ENCODE data around the gene COMP. TPM values are rescaled to one million over a fixed set of nuclear protein-coding genes. Genes with fewer than 3 reads are reported as not detected.

COMP gene
- total RNA-seq, 1 experiment from 2014 or later = not detected

GRCh38 chr19:18839465-18840287 lies 48.6 kb upstream of the COMP start:
- no peak overlapping the region for H3K9ac ChIP-seq (ENCODE audit: low read length)
- peaks cover 19 to 36% of the 10 kb centered on the region in 2 experiments; a peak in 3 of 4 replicates for H3K36me3 ChIP-seq (ENCODE audit: control insufficient read depth in 1 of 2, insufficient read depth in 2 of 2, low read length in 2 of 2)
- no peak overlapping the region; the same call in 1 of the 2 replicates for H3K27ac ChIP-seq (ENCODE audit: low read depth, low read length)
- no peak overlapping the region for H3K4me3 ChIP-seq (replicated peaks in 1 of 2; ENCODE audit: low read depth in 1 of 2, low read length in 2 of 2)
- no peaks in the 10 kb centered on the region for H3K9me2 ChIP-seq (ENCODE audit: insufficient read depth)
- ATAC-seq (peak; percentile 18; the same call in 1 of the 2 replicates), DNase-seq (ENCODE audit: low read depth, low spot score) (no peak)
- ChIA-PET CTCF (no interaction called here), POLR2A (no interaction called here), RAD21 (ENCODE audit: low non-redundant PET in 1 of 2, low total read pairs in 2 of 2, uncharacterized antibody in 2 of 2, unreplicated experiment in 2 of 2) (no interaction called here)
- no peak overlapping the region for H3K4me2 ChIP-seq (ENCODE audit: low read length)
- H4K20me1 ChIP-seq (ENCODE audit: insufficient read depth) = peaks cover 16% of the 10 kb centered on the region; the same call in 1 of the 2 replicates
- no peak overlapping the region for H2AFZ ChIP-seq (ENCODE audit: low read depth, low read length, poor library complexity, severe bottlenecking)
- no peaks in the 10 kb centered on the region for H3K27me3 ChIP-seq (ENCODE audit: insufficient read depth, low read length)
- intact Hi-C loops (cut with micrococcal nuclease) = no loop called here
- H3K9me3 ChIP-seq (ENCODE audit: control insufficient read depth in 1 of 2, insufficient read depth in 1 of 2, low read depth in 1 of 2, low read length in 2 of 2) = no peaks in the 10 kb centered on the region
- TF ChIP-seq ATF3 (IDR thresholded peaks at IDR 0.05) = no peak
- TF ChIP-seq ZFX (IDR thresholded peaks at IDR 0.05) = no peak
- no peak for TF ChIP-seq SP1 (IDR thresholded peaks at IDR 0.05; ENCODE audit: low read depth)
- no peak for TF ChIP-seq POLR2A (IDR thresholded peaks at IDR 0.05; ENCODE audit: borderline replicate concordance, extremely low read depth, insufficient read depth, insufficient read length)
- TF ChIP-seq CTCF (IDR thresholded peaks at IDR 0.05 in 2 of 3, conservative IDR thresholded peaks at IDR 0.05 in 1 of 3; ENCODE audit: borderline replicate concordance in 1 of 3, insufficient read depth in 1 of 3, low read depth in 2 of 3, low read length in 2 of 3) = no peak
- no peak for TF ChIP-seq EZH2phosphoT487 (IDR thresholded peaks at IDR 0.05; ENCODE audit: borderline replicate concordance)
- no peak for TF ChIP-seq RAD21 (IDR thresholded peaks at IDR 0.05; ENCODE audit: low read depth)
- no peak for TF ChIP-seq CEBPB (IDR thresholded peaks at IDR 0.05; ENCODE audit: low read depth)
- no peak for TF ChIP-seq ELF1 (IDR thresholded peaks at IDR 0.05; ENCODE audit: borderline replicate concordance, low read depth)
- TF ChIP-seq ZNF274 (IDR thresholded peaks at IDR 0.05; ENCODE audit: low read depth, low read length) = no peak
- TF ChIP-seq SRF (IDR thresholded peaks at IDR 0.05; ENCODE audit: low read depth) = no peak
- no peak for TF ChIP-seq EZH2 (IDR thresholded peaks at IDR 0.05)
- no peak for TF ChIP-seq MAX (IDR thresholded peaks at IDR 0.05)
- no peak for TF ChIP-seq EGR1 (IDR thresholded peaks at IDR 0.05; ENCODE audit: low read depth)
- no peak for TF ChIP-seq ZBTB33 (IDR thresholded peaks at IDR 0.05; ENCODE audit: extremely low read depth, insufficient replicate concordance, low read length)
- no peak for TF ChIP-seq JUND (IDR thresholded peaks at IDR 0.05)
- no peak for TF ChIP-seq FOSL1 (IDR thresholded peaks at IDR 0.05; ENCODE audit: low read depth)
- peaks cover 100% of the 10 kb centered on the region for H3K79me2 ChIP-seq (ENCODE audit: insufficient read depth, low read length)
- BruUV-seq (replicated peaks) = no TSS peak
- H3K4me1 ChIP-seq (ENCODE audit: control insufficient read depth in 1 of 2, insufficient read depth in 2 of 2, low read length in 2 of 2) = 0 out of 4 replicates have a peak, but pooled peaks cover 0 to 4% of the 10 kb centered on the region in 2 experiments

Measured in HCT116 (cell line).